A673 (cell line): ENCODE data around the gene KRTAP4-2. TPM values are rescaled to one million over a fixed set of nuclear protein-coding genes. Genes with fewer than 3 reads are reported as not detected.
"Not testable (repeated sequence)": the region's sequence is repeated elsewhere in the genome, so short reads cannot be mapped to it uniquely, and the experiment has no call there.

ENCODE experiments used
- Bru-seq: library from RNA; stranded (reverse); fragments of 400-500 nt; gene quantifications from one replicate; lab custom pipeline; 2021; lab: Mats Ljungman, UMichigan
- BruChase-seq, 2 experiments: library from RNA; stranded (reverse); fragments of 400-500 nt; gene quantifications; one replicate each; lab custom pipeline; 2021; lab: Mats Ljungman, UMichigan
- BruUV-seq: library from RNA; stranded (reverse); fragments of 400-500 nt; replicated peaks from 2 replicates; lab custom pipeline; 2021; lab: Mats Ljungman, UMichigan
- CTCF ChIA-PET: fragments of 300-600 bp; sonication (Branson Sonifier 250); formaldehyde crosslinking; loops from one replicate; lab custom pipeline; 2022; ENCODE audit warnings: antibody characterized with exemption; lab: Charles Lee
- POLR2A ChIA-PET: fragments of 300-600 bp; sonication (Branson Sonifier 250); formaldehyde crosslinking; loops from one replicate; lab custom pipeline; 2022; ENCODE audit warnings: antibody characterized with exemption; ENCODE audit not compliant: low non-redundant PET; lab: Charles Lee
- DNase-seq: peaks from one replicate; pipeline ENCODE4 v3.0.0-alpha.2; 2015; ENCODE audit warnings: low spot score
- H3K27ac ChIP-seq: fragments of 200-600 bp; sonication (generic); 2 replicates; pipeline ENCODE4 v1.5.1; 2016; ENCODE audit warnings: mixed run types, low read depth, mild to moderate bottlenecking, mixed read lengths, antibody characterized with exemption, low read length; ENCODE audit not compliant: poor library complexity, severe bottlenecking
- H3K27me3 ChIP-seq: fragments of 200-600 bp; sonication (generic); replicated peaks from 2 replicates; pipeline ENCODE4 v1.6.1; 2017; ENCODE audit warnings: mixed run types, low read depth, mild to moderate bottlenecking, mixed read lengths, antibody characterized with exemption, low read length; ENCODE audit not compliant: insufficient read depth, poor library complexity
- H3K36me3 ChIP-seq: fragments of 200-600 bp; sonication (generic); 2 replicates; pipeline ENCODE4 v1.6.1; 2016; ENCODE audit warnings: mixed run types, mild to moderate bottlenecking, mixed read lengths, antibody characterized with exemption, low read length; ENCODE audit not compliant: insufficient read depth, poor library complexity, severe bottlenecking
- H3K4me1 ChIP-seq: fragments of 200-600 bp; sonication (generic); 2 replicates; pipeline ENCODE4 v1.6.1; 2017; ENCODE audit warnings: mixed run types, mild to moderate bottlenecking, mixed read lengths, antibody characterized with exemption, low read length; ENCODE audit not compliant: insufficient read depth, poor library complexity, severe bottlenecking
- H3K4me3 ChIP-seq: fragments of 200-600 bp; sonication (generic); 2 replicates; pipeline ENCODE4 v1.5.1; 2016; ENCODE audit warnings: low read depth, mixed run types, mild to moderate bottlenecking, mixed read lengths, low read length; ENCODE audit not compliant: poor library complexity, severe bottlenecking
- H3K9me3 ChIP-seq: fragments of 200-600 bp; sonication (generic); 2 replicates; pipeline ENCODE4 v1.6.1; 2016; ENCODE audit warnings: mixed run types, low read depth, mild to moderate bottlenecking, mixed read lengths, antibody characterized with exemption, low read length; ENCODE audit not compliant: poor library complexity, severe bottlenecking
- EZH2 ChIP-seq: fragments of 200-600 bp; sonication (generic); IDR thresholded peaks from 2 replicates; pipeline ENCODE4 v1.6.1; 2017; ENCODE audit warnings: borderline replicate concordance, low read depth, mild to moderate bottlenecking, mixed read lengths, antibody characterized with exemption, low read length; ENCODE audit not compliant: poor library complexity, severe bottlenecking
- intact Hi-C: fragments of 100-400 bp; cut with micrococcal nuclease; formaldehyde crosslinking; loops from one replicate; pipeline ENCODE4 v1.10.0; 2022; ENCODE audit not compliant: unreplicated experiment
- long read RNA-seq: library from polyadenylated mRNA; stranded (forward); transcript quantifications from one replicate; pipeline ENCODE4 v2.0.0, GENCODE V29; 2022
- total RNA-seq: library from RNA; stranded (reverse); gene quantifications from 2 replicates; pipeline ENCODE4 v1.2.3, GENCODE V29; 2021
- TF ChIP-seq, protein P1 (sequence below): fragments of 300-800, 200-600 bp; sonication (generic); conservative IDR thresholded peaks from 2 replicates; pipeline ENCODE4 v1.5.1; 2017; ENCODE audit warnings: low read depth, mild to moderate bottlenecking, antibody characterized with exemption, low read length, moderate library complexity, mixed read lengths

Gene KRTAP4-2
- not detected in 2 replicates for total RNA-seq
- Bru-seq, nascent RNA, result not detected
- not detected for BruChase-seq, experiment 1, labeled RNA remaining after a 2-hour chase
- BruChase-seq, experiment 2, labeled RNA remaining after a 6-hour chase, result not detected
- long read RNA-seq, result 0 reads

DNA sequence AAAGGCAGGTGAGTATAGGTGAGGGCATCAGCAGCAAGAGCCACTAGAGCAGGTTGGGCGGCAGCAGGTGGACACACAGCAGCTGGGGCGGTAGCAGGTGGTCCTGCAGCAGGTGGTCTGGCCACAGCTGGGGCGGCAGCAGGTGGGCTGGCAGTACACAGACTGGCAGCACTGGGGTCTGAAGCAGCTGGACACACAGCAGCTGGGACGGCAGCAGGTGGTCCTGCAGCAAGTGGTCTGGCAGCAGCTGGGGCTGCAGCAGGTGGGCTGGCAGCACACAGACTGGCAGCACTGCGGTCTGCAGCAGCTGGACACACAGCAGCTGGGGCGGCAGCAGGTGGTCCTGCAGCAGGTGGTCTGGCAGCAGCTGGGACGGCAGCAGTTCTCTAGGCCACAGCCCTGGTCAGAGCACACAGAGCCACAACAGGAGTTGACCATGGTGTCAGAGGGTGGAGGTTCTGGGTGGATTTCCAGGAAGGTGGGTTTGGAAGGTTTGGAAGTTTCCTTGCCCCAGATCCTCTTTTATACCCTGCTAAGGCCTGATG lies at the start of gene KRTAP4-2:
TSS of gene KRTAP4-2 (minus strand) at position 495 of the 545 bp plus-strand sequence. CDS start at position 438, 57 bp downstream.
- Histone ChIP-seq H3K4me3 (no peak within 1 kb of the TSS), H3K36me3 (no peaks in the 10 kb centered on the region), H3K27ac (no peak within 1 kb of the TSS), H3K27me3 (no peaks in the 10 kb centered on the region), H3K9me3 (no peaks in the 10 kb centered on the region), H3K4me1 (no peaks in the 10 kb centered on the region)
- no peak for TF ChIP-seq EZH2
- TF ChIP-seq, protein P1, sequence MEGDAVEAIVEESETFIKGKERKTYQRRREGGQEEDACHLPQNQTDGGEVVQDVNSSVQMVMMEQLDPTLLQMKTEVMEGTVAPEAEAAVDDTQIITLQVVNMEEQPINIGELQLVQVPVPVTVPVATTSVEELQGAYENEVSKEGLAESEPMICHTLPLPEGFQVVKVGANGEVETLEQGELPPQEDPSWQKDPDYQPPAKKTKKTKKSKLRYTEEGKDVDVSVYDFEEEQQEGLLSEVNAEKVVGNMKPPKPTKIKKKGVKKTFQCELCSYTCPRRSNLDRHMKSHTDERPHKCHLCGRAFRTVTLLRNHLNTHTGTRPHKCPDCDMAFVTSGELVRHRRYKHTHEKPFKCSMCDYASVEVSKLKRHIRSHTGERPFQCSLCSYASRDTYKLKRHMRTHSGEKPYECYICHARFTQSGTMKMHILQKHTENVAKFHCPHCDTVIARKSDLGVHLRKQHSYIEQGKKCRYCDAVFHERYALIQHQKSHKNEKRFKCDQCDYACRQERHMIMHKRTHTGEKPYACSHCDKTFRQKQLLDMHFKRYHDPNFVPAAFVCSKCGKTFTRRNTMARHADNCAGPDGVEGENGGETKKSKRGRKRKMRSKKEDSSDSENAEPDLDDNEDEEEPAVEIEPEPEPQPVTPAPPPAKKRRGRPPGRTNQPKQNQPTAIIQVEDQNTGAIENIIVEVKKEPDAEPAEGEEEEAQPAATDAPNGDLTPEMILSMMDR, result no peak
- no TSS peak for BruUV-seq
- POLR2A ChIA-PET, result no interaction called here
- CTCF ChIA-PET, result no interaction called here
- intact Hi-C loops, result no loop called here
- DNase-seq, result no peak

DNA sequence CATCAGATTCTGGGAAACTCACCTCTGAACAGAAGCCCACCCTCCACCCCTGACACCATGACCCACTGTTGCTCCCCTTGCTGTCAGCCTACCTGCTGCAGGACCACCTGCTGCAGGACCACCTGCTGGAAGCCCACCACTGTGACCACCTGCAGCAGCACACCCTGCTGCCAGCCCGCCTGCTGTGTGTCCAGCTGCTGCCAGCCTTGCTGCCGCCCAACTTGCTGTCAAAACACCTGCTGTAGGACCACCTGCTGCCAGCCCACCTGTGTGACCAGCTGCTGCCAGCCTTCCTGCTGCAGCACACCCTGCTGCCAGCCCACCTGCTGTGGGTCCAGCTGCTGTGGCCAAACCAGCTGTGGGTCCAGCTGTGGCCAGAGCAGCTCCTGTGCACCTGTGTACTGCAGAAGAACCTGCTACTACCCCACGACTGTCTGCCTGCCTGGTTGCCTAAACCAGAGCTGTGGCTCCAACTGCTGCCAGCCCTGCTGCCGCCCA lies 48.6 kb upstream of the KRTAP4-2 start, which contains the start of gene KRTAP9-2:
TSS of gene KRTAP9-2 (plus strand) at position 51 of the 498 bp plus-strand sequence. CDS start at position 58, 7 bp downstream.
- BruUV-seq, H3K27me3 ChIP-seq, H3K27ac ChIP-seq, H3K36me3 ChIP-seq, H3K9me3 ChIP-seq, H3K4me1 ChIP-seq, CTCF ChIA-PET, H3K4me3 ChIP-seq, DNase-seq, intact Hi-C loops, POLR2A ChIA-PET: not testable (repeated sequence)

DNA sequence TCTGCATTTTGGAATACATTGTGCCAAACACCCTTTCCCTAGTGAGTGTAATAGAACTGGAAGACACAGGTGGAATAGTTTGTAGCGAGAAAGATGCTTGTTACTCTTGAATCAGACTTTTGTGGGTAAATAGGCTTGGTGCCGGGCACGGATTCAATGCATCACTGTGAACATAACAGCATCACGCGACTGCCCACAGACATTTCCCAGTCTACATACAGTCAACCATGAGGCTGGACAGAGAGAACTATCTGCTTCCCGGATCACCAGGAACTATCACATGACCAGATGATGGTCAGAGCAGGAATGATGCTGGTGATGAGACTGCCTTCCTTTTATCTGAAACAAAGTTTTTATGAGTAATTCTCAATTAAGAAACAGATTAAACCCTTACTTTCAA lies 48.0 kb upstream of the KRTAP4-2 start:
- peaks cover 6% of the 10 kb centered on the region for H3K4me1 ChIP-seq
- H3K36me3 ChIP-seq, result no peaks in the 10 kb centered on the region
- H3K27ac ChIP-seq, result no peak overlapping the region
- ChIA-PET POLR2A (no interaction called here), CTCF (no interaction called here)
- no peaks in the 10 kb centered on the region for H3K27me3 ChIP-seq
- BruUV-seq, result no TSS peak
- no peaks in the 10 kb centered on the region for H3K9me3 ChIP-seq
- no peak for DNase-seq
- no peak for TF ChIP-seq EZH2
- TF ChIP-seq, protein P1, result no peak
- intact Hi-C loops, result no loop called here
- no peak overlapping the region for H3K4me3 ChIP-seq
